Cardiac muscle cell (in vitro differentiated cells and primary cell): ENCODE results near the gene SH3D21. TPM values are rescaled to one million over a fixed set of nuclear protein-coding genes. Genes with fewer than 3 reads are reported as not detected.

ENCODE experiments used
- DNase-seq, 2 donors: peaks; one replicate each; pipeline versions ENCODE4 v3.0.0 to v3.0.0-alpha.2; 2010 to 2017; ENCODE audit warnings: low read depth in 1 of 2, low spot score in 1 of 2
- H3K27ac ChIP-seq: fragments of 200-600 bp; sonication (generic); 2 replicates; pipeline ENCODE4 v1.5.1; 2016
- H3K27me3 ChIP-seq: fragments of 200-600 bp; sonication (generic); 2 replicates; pipeline ENCODE4 v1.6.0; 2016; ENCODE audit warnings: control low read depth
- H3K36me3 ChIP-seq: fragments of 200-600 bp; sonication (generic); 2 replicates; pipeline ENCODE4 v1.5.1; 2016; ENCODE audit warnings: control low read depth
- H3K4me1 ChIP-seq: fragments of 200-600 bp; sonication (generic); 2 replicates; pipeline ENCODE4 v1.8.1; 2017; ENCODE audit warnings: low read depth, mild to moderate bottlenecking, mixed run types
- H3K4me3 ChIP-seq: fragments of 200-600 bp; sonication (generic); 2 replicates; pipeline ENCODE4 v1.5.1; 2016; ENCODE audit warnings: mild to moderate bottlenecking
- H3K9me3 ChIP-seq: fragments of 200-600 bp; sonication (generic); 2 replicates; pipeline ENCODE4 v1.5.1; 2017; ENCODE audit warnings: low read depth, mild to moderate bottlenecking, control low read depth
- CTCF ChIP-seq: IDR thresholded peaks from 2 replicates; pipeline ENCODE4 v1.5.1; 2012; ENCODE audit warnings: low read depth, mild to moderate bottlenecking, low read length
- polyA plus RNA-seq: library from polyadenylated mRNA; unstranded; fragments of >200 nt; fragmentation: Nextera tagmentation; extraction: Ambion mirVana; gene quantifications from 2 replicates; pipeline ENCODE4 v1.2.1, GENCODE V29; 2016
- total RNA-seq: library from RNA; depleted of rRNA; stranded (reverse); fragments of >200 nt; gene quantifications from 2 replicates; pipeline ENCODE4 v1.2.3, GENCODE V29; 2016

SH3D21 gene
- total and polyA plus RNA-seq, 2 experiments from 2014 or later, result 13.5 to 44.0 TPM

DNA sequence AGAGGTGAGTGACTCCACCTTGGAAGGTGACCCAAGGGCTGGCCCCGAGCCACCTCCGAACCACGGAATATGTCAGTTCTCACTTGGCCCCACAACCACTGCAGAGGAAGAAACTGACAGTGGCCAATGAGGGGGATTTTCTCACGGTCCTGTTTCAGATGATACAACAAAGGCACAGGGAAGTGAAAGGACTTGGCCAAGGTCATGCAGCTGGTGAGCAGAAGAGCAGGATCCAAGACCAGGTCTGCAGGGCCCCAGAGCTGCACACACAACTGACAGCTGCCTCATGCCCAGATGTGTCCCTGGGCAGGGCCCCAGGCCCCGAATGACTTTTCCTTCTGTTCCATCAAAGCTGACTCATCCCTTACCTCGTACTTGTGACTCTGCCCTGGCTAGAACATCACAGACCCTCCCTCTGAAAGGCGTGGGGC lies 43.1 kb downstream of the SH3D21 start:
- H3K4me1 ChIP-seq, result no peaks in the 10 kb centered on the region
- no peak overlapping the region for H3K27ac ChIP-seq
- no peaks in the 10 kb centered on the region for H3K9me3 ChIP-seq
- no peak overlapping the region for H3K4me3 ChIP-seq
- peaks cover 15% of the 10 kb centered on the region for H3K36me3 ChIP-seq
- TF ChIP-seq CTCF, result no peak
- peak in 1 of 2 donors; percentile 9 for DNase-seq
- H3K27me3 ChIP-seq, result no peaks in the 10 kb centered on the region

DNA sequence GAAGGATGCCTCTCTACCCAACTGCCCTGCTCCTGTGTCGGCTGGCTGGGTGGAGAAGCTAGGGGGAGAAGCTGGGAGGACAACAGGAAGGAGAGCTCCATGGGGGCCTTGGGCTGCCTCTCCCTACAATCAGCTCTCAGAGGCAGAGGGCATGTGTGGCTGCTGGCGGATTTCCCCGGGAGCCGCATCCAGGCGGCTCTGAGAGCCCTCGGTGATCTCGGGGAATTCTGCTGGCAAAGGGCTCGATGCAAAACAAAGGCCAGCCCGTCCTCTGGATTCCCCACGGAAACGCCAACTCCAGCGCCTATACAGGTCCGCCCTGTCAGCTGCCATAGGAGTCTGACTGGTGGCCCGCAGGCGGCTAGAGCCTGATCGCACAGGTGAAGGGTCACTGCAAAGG lies 43.7 kb downstream of the SH3D21 start:
- peak in 1 of 2 donors; percentile 31 for DNase-seq
- no peaks in the 10 kb centered on the region for H3K4me1 ChIP-seq
- peaks cover 17% of the 10 kb centered on the region for H3K36me3 ChIP-seq
- H3K9me3 ChIP-seq, result no peaks in the 10 kb centered on the region
- no peak for TF ChIP-seq CTCF
- no peaks in the 10 kb centered on the region for H3K27me3 ChIP-seq
- no peak overlapping the region for H3K27ac ChIP-seq
- H3K4me3 ChIP-seq, result no peak overlapping the region

DNA sequence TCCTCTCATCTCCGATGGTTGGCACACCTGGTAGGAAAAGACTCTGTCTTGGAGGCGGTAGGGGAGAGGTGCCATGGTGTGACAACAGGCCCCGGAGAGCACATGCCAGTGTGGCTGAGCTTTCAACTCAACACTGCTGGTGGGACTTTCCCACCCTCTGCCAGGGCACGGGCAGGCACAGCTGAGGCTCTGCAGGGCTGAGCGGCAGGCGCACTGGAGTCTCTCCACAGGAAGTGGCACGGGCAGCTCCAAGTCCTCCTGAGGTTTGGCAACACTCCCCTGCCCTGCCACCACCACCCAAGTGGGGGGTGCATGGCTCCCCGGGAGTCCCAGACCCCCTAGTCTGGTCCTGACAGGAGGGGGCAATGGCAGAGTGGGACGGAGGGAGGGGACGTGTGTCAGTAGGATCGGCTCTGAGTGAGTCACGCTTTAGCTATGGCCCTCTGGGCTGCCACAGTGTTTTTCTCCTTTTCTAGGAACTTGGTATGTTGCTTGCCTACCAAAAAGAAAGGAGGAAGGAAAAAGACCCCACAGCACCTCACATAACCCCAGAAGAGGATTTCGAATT lies 44.6 kb downstream of the SH3D21 start:
- H3K27ac ChIP-seq, result no peak overlapping the region

GRCh38 chr1:36351227-36351977 lies 45.2 kb downstream of the SH3D21 start:
- peak; percentile 18 for TF ChIP-seq CTCF
- Histone ChIP-seq H3K36me3 (peaks cover 17% of the 10 kb centered on the region), H3K4me1 (no peaks in the 10 kb centered on the region), H3K4me3 (no peak overlapping the region), H3K27me3 (no peaks in the 10 kb centered on the region), H3K27ac (no peak overlapping the region), H3K9me3 (no peaks in the 10 kb centered on the region)
- DNase-seq, result peak in 1 of 2 donors; percentile 73

More for the DNA sequence above, 44.6 kb downstream of the SH3D21 start:
- Histone ChIP-seq H3K4me1 (no peaks in the 10 kb centered on the region), H3K4me3 (no peak overlapping the region), H3K27me3 (no peaks in the 10 kb centered on the region), H3K9me3 (no peaks in the 10 kb centered on the region), H3K36me3 (peaks cover 17% of the 10 kb centered on the region)
- no peak for TF ChIP-seq CTCF
- peak in 1 of 2 donors; percentile 78 for DNase-seq

DNA sequence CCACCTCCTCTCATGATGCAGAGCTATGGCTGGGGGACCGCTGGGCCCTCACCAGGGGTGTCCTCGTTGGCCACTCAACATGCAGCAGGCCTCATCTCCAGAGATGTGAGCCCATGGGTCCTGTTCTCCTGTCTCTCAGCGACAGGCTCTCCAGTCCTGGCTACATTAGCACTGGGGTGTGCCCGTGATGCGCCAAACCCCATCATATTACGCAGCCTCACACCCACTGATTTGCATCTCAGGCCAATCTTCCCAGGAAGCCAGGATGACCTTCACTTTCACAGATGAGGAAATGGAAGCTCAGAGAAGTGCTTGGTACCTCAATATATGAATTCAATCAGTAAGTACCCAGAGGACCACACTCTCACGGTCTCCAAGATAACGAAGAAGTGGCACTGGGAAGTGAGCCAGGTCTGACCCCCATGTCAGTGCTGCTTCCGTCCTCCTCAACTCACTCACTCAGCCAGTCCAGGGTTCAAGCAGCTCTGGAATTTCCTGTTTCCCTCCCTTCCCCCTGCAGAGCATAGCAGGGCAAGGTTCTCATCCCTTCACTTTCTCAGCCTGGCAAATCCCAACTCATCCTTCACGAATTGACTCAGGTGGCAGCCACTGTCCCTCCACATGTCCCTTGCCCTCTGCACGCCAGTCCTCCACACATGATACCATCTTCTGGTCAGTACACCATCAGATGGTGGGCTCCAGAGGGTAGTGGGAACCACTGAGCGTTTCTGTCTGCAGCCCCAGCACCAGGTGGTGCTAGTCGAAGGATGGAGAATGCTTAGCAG lies 46.1 kb downstream of the SH3D21 start:
- peak; percentile 31 to 62 for DNase-seq
- peak; percentile 21 for TF ChIP-seq CTCF
- Histone ChIP-seq H3K4me3 (no peak overlapping the region), H3K36me3 (peaks cover 17% of the 10 kb centered on the region), H3K27me3 (no peaks in the 10 kb centered on the region), H3K4me1 (no peaks in the 10 kb centered on the region), H3K27ac (peak overlapping the region; percentile 57), H3K9me3 (no peaks in the 10 kb centered on the region)
